NCI-H2196 (cell line): ENCODE measurements around the gene PLD1.
A peak's percentile ranks its signal among the peaks of the same experiment; 100 is the strongest.
"Not testable (repeated sequence)": the region's sequence is repeated elsewhere in the genome, so short reads cannot be mapped to it uniquely, and the experiment has no call there.

Experiments used
- DNase-seq: peaks from one replicate; lab custom pipeline; 2025; ENCODE audit not compliant: unreplicated experiment; lab: John Stamatoyannopoulos, UW

PLD1 gene

DNA sequence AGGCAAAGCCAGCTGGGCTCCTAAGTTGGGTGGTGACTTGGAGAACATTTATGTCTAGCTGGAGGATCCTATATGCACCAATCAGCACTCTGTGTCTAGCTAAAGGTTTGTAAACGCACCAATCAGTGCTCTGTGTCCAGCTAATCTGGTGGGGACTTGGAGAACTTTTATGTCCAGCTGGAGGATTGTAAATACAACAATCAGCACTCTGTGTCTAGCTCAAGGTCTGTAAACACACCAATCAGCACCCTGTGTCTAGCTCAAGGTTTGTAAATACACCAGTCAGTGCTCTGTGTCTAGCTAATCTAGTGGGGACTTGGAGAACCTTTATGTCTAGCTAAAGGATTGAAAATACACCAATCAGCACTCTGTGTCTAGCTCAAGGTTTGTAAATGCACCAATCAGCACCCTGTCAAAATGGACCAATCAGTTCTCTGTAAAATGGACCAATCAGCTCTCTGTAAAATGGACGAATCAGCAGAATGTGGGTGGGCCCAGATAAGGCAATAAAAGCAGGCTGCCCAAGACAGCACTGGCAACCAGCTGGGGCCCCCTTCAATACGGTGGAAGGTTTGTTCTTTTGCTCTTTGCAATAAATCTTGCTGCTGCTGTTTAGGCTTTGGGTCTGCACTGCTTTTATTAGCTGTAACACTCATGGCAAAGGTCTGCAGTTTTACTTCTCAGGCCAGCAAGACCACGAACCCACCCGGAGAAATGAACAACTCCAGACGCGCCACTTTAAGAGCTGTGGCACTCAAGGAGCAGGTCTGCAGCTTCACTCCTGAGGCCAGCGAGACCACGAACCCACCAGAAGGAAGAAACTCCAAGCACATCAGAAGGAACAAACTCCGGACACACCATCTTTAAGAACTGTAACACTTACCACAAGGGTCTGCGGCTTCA is 63.7 kb downstream of the PLD1 start:
- not testable (repeated sequence) for DNase-seq

DNA sequence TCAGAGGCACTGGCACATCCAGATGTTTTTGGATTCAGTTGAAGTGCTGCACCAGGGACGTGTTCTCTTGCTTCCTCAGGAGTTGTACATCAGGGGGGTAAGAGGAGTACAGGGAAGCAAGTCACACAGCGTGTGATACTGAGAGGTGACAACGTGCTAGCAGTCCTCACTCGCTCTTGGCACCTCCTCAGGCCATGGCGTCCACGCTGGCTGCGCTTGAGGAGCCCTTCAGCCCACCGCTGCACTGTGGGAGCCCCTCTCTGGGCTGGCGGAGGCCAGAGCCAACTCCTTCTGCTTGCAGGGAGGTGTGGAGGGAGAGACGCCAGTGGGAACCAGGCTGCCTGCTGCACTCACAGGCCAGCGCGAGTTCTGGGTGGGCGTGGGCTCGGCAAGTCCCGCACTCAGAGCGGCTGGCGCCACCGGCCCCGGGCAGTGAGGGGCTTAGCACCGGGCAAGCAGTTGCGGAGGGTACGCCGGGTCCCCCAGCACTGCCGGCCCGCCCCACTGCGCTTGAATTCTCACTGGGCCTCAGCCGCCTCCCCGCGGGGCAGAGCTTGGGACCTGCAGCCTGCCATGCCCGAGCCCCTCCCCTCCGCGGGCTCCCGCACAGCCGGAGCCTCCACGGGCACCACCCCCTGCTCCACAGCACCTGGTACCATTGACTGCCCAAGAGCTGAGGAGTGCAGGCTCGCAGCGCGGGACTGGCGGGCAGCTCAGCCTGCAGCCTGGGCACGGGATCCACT is 64.5 kb downstream of the PLD1 start:
- DNase-seq: no peak

- no peak for DNase-seq
These were observed 66.0 kb downstream of the PLD1 start for GRCh38 chr3:171744158-171744741.

GRCh38 chr3:171743327-171744157 is 66.7 kb downstream of the PLD1 start:
- DNase-seq: no peak

DNA sequence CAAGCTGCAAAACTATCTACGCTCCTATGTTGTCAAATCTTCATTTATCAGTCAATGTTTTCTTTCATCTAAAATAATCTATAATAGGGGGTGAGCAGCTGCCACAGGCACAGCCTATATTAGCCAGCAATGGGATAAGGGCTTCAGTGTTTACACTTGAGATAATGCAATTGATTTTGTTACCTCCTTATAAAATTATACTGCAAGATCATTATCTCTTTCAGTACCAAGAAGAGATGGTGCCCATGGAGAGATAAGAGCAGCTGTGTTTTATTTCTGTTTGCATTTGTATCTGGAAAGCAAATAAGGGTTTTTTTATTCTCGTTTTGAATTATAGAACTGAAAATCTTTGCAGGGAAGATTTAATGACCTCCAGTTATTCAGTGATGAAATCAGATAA is 68.9 kb downstream of the PLD1 start:
- peak; percentile 71 for DNase-seq

- DNase-seq: no peak
These were observed 73.7 kb downstream of the PLD1 start for GRCh38 chr3:171736556-171736955.

- DNase-seq: no peak
These were observed 76.7 kb downstream of the PLD1 start for GRCh38 chr3:171733561-171733960.

- DNase-seq: no peak
These were observed 77.5 kb downstream of the PLD1 start for GRCh38 chr3:171732756-171733155.

- no peak for DNase-seq
These were observed 78.6 kb downstream of the PLD1 start for GRCh38 chr3:171731691-171732090.

- DNase-seq: no peak
These were observed 80.6 kb downstream of the PLD1 start for GRCh38 chr3:171729452-171730334.

DNA sequence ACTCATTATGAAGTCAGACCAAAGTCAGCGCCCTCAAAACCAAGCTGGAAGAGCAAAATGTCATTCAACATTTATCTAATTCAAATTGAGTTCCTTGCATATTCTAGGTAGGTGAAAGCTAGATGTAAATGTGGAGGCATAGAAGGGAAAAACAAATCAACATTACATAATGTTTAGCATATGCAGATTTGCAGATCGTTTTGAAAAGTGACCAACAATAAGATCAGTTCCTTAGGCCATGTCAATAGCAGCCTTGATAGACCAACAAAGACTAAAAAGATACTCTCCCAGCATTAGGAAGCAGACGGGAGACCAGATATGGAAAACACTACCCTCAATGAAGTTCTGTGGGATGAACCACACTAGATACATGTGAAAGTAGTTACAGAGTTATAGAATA is 83.0 kb downstream of the PLD1 start:
- DNase-seq: no peak

DNA sequence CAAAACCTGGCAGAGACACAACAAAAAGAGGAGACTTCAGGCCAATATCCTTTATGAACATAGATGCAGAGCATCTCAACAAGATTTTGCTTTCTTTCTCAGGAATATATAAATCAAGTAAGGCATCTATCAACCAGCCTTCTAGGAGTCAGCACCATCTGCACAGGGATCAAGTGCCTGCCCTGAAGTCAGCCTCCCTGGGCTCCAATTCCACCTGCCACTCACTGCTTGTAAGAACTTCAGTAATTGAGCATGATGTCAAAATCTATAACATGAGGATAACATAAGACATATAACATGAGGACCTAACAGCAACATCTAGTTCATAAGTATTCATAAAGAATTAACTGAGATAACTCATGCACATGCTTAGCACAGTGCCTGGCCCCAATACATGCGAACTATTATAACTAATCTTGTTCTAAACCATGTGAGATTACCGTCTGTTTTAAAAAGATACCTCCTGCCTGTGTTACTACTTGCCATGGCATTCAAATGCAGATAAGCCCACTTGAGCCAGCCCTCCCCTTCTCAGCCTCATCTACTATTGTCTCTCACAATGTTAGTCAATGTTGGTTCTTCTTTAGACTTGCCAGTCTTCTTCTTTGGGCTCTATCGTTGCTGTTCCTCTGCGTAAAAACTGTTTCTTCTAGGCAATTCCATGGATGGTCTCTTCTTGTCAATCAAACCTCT is 91.6 kb downstream of the PLD1 start:
- no peak for DNase-seq

DNA sequence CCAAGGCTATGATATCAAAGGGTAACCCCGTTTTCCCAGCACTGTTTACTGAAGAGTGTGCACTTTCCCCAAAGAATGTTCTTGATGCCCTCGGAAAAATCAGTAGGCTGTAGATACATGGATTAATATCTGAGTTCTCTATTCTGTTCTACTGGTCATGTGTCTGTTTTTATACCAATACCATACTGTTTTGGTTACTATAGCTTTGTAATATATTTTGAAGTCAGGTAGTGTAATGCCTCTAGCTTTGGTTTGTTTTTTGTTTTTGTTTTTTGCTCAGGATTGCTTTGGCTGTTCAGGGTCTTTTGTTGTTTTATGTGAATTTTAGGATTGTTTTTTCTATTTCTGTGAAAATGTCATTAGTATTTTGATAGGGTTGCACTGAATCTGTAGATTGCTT is 95.1 kb downstream of the PLD1 start:
- DNase-seq: no peak

DNA sequence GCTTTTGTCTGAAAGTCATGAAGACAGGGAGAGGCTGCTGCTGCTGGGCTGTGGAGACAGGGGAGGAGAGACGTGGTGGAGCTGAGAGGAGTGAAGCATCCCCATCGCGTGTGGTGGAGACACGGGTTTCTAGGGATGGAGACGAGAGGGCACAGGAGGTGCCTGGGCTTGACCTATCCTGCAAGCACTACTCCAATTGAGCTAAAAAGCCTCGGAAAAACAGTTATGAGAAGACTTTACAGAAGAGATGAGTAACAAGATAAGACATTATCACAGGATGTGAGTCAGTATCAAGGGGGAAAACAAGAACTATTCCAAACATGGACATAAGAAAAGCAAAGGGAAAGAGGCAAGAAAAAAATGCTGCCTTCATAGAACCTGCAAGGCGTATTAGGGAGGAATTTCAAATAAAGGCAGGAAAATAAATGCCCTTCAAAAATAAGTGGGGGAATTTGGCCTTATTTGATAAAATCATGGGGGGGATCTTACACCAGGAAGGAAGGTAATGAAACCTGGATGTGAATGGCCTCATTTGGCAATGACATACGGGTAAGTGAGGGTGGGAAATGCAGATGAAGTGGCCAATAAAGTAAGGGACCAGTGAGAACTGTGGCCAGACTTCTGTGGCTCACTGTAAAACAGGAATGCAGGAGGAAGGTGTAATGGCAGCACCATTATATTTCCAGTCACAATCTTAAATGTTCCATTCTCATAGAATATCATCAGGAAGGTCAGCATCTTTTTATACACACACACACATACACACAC is 97.9 kb downstream of the PLD1 start:
- DNase-seq: no peak

- DNase-seq: no peak
These were observed 98.7 kb downstream of the PLD1 start for GRCh38 chr3:171711461-171712170.

GRCh38 chr3:171710359-171710758 is 99.9 kb downstream of the PLD1 start:
- no peak for DNase-seq

DNA sequence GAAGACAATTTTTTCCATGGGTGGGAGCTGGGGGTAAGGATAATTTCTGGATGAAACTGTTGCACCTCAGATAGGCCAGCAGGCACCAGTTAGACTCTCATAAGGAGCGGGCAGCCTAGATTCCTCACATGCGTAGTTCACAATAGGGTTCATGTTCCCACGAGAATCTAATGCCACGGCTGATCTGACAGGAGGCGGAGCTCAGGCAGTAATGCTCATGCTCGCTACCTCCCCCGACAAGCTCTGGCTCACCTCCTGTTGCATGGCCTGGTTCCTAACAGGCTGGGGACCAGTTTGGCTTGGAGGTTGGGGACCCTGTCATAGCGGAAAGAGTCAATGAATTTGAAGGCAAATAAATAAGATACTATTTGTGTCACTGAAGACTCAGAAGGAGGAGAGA is 105.5 kb downstream of the PLD1 start:
- no peak for DNase-seq

- DNase-seq: no peak
These were observed 106.3 kb downstream of the PLD1 start for GRCh38 chr3:171704002-171704401.
